ENCODE data around the gene VPS8. TPM values are rescaled to one million over a fixed set of nuclear protein-coding genes. Genes with fewer than 3 reads are reported as not detected.

Gene VPS8
- total and polyA plus RNA-seq, 2 experiments from 2014 or later: 41.2 to 47.1 TPM

DNA sequence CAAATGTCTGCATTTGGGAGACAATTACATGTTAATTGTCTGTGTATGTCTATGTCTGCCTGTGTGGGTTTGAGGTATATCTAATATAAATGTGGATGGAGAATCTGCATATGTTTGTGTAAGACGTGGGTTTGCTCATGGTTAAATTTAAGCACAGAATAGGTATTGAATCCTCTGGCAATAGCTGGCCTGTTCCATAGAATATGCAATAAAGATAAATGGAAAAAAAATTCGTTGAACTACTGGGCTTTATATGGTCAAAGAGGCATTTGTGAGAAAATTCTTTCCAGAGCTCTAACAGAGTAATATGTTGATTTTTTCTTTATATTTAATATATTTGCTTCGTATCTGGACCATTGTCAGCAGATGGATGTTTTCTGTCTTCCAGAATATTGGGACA is 1.4 kb downstream of the VPS8 start:
- Histone ChIP-seq H3K9me3 (ENCODE audit: low read depth) (no peaks in the 10 kb centered on the region), H3K4me3 (peak overlapping the region; percentile 86), H3K27ac (no peak overlapping the region), H3K27me3 (no peaks in the 10 kb centered on the region), H3K4me1 (ENCODE audit: low read depth) (peaks cover 7% of the 10 kb centered on the region), H3K36me3 (no peaks in the 10 kb centered on the region)
- TF ChIP-seq, protein P1, sequence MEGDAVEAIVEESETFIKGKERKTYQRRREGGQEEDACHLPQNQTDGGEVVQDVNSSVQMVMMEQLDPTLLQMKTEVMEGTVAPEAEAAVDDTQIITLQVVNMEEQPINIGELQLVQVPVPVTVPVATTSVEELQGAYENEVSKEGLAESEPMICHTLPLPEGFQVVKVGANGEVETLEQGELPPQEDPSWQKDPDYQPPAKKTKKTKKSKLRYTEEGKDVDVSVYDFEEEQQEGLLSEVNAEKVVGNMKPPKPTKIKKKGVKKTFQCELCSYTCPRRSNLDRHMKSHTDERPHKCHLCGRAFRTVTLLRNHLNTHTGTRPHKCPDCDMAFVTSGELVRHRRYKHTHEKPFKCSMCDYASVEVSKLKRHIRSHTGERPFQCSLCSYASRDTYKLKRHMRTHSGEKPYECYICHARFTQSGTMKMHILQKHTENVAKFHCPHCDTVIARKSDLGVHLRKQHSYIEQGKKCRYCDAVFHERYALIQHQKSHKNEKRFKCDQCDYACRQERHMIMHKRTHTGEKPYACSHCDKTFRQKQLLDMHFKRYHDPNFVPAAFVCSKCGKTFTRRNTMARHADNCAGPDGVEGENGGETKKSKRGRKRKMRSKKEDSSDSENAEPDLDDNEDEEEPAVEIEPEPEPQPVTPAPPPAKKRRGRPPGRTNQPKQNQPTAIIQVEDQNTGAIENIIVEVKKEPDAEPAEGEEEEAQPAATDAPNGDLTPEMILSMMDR (IDR thresholded peaks at IDR 0.05; ENCODE audit: low read depth, low read length): no peak
- no peak for DNase-seq (ENCODE audit: low read depth in 1 of 2, low spot score in 1 of 2)

DNA sequence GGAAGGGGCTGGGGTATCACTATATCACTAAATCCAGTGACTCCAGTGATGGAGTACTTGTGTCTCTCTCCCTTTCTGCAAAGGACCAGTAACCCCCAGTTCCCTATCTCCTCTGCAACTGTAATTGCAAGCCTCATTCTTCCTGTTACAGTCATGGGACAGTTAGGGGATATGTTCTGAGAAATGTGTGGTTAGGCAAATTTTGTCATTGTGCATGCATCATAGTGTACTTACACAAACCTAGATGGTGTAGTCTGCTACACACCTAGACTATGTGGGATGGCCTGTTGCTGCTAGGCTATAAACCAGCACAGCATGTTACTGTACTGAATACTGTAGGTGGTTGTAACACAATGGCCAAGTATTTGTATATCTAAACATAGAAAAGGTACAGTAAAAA is 2.2 kb downstream of the VPS8 start:
- no peak overlapping the region for H3K4me3 ChIP-seq
- H3K4me1 ChIP-seq (ENCODE audit: low read depth): peaks cover 7% of the 10 kb centered on the region
- H3K36me3 ChIP-seq: no peaks in the 10 kb centered on the region
- no peaks in the 10 kb centered on the region for H3K9me3 ChIP-seq (ENCODE audit: low read depth)
- no peaks in the 10 kb centered on the region for H3K27me3 ChIP-seq
- no peak for DNase-seq (ENCODE audit: low read depth in 1 of 2, low spot score in 1 of 2)
- no peak overlapping the region for H3K27ac ChIP-seq
- TF ChIP-seq, protein P1 (IDR thresholded peaks at IDR 0.05; ENCODE audit: low read depth, low read length): no peak

DNA sequence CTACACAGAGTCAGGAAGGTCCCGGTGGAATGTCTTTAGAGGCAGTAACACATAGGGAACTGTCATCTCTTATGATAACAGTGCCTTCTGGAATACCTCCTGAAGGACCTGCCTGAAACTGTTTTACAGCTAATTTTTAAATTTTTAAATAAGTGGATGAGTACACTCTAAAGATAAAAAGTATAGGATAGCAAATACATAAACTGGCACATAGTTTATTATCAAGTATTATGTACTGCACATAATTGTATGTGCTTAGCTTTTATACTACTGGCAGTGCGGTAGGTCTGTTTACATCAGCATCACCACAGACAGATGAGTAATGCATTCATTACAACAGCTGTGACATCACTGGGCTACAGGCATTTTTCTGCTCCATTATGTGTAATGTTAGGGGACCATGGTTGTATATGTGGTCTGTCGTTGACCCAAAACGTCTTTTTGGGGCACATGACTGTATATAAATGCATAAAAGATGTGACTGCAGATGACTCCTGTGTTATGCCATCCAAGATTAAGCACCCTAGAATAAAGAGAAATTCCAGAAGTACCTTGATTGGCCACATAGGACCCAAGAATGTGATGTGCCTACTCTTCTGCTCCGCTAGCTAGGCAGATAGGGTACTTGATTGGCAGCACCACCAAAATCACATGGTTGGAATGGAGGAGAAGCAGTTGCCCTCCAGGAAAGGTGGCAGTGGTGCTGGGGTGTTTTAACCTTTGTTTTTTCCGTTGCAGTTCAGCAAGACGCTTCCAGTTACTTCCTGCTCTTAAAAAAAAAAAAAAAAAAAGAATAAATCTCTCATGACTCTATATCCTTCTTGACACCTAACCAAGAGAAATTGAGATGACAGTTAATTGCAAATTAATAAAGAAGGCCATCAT is 3.3 kb downstream of the VPS8 start:
- no peak overlapping the region for H3K27ac ChIP-seq
- H3K4me3 ChIP-seq: no peak overlapping the region
- no peaks in the 10 kb centered on the region for H3K27me3 ChIP-seq
- no peaks in the 10 kb centered on the region for H3K36me3 ChIP-seq
- DNase-seq (ENCODE audit: low read depth in 1 of 2, low spot score in 1 of 2): peak in 1 of 2 donors; percentile 76
- TF ChIP-seq, protein P1 (IDR thresholded peaks at IDR 0.05; ENCODE audit: low read depth, low read length): no peak
- H3K4me1 ChIP-seq (ENCODE audit: low read depth): peaks cover 7% of the 10 kb centered on the region
- H3K9me3 ChIP-seq (ENCODE audit: low read depth): no peaks in the 10 kb centered on the region

DNA sequence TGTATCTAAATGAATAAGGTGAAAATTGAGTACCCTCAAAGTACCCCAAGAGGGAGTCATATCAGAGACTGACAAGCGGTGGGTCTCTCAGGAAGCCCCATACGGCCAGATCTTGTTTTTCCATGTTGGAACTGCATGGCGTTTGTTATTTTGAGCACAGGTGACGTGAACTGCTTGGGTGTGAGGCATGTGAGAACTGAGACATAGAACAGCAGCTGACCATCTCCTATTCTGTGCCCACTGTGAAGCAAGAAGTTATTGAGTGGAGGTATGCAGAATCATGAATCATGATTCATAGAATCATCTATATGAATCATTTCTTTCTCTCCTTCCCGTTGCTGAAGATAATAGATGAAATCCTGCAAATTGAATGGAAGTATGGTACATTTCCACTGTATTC is 4.6 kb downstream of the VPS8 start:
- Histone ChIP-seq H3K27ac (no peak overlapping the region), H3K9me3 (ENCODE audit: low read depth) (no peaks in the 10 kb centered on the region), H3K27me3 (no peaks in the 10 kb centered on the region), H3K4me3 (no peak overlapping the region), H3K4me1 (ENCODE audit: low read depth) (peaks cover 8% of the 10 kb centered on the region), H3K36me3 (no peaks in the 10 kb centered on the region)
- DNase-seq (ENCODE audit: low read depth in 1 of 2, low spot score in 1 of 2): no peak
- TF ChIP-seq, protein P1 (IDR thresholded peaks at IDR 0.05; ENCODE audit: low read depth, low read length): no peak

DNA sequence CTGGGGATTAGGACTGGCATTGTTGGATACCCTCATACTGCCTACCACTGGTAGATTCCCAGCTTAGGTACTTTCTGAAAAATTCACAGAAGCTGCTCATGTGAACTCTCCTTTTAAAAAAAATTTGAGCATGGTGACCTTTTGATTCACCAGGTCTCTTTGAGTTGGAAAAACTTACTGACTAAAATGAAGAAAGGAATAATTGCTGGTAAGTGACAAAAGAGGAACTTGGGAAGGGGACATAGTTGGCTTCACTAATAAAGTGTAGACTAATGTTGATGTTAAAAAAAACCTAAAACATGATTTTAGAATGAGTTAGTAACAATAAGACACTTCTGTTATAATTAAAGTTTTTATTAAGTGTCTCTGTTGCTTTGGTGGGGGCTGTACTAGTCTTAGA is 8.6 kb downstream of the VPS8 start:
- H3K9me3 ChIP-seq (ENCODE audit: low read depth): no peaks in the 10 kb centered on the region
- no peak for DNase-seq (ENCODE audit: low read depth in 1 of 2, low spot score in 1 of 2)
- H3K4me1 ChIP-seq (ENCODE audit: low read depth): peaks cover 32% of the 10 kb centered on the region
- no peaks in the 10 kb centered on the region for H3K27me3 ChIP-seq
- TF ChIP-seq, protein P1 (IDR thresholded peaks at IDR 0.05; ENCODE audit: low read depth, low read length): no peak
- no peak overlapping the region for H3K4me3 ChIP-seq
- H3K36me3 ChIP-seq: no peaks in the 10 kb centered on the region
- H3K27ac ChIP-seq: no peak overlapping the region
